ENCODE results near the gene KRT71. TPM values are rescaled to one million over a fixed set of nuclear protein-coding genes. Genes with fewer than 3 reads are reported as not detected.

Gene KRT71
- total RNA-seq, 2 donors from 2014 or later, result not detected

DNA sequence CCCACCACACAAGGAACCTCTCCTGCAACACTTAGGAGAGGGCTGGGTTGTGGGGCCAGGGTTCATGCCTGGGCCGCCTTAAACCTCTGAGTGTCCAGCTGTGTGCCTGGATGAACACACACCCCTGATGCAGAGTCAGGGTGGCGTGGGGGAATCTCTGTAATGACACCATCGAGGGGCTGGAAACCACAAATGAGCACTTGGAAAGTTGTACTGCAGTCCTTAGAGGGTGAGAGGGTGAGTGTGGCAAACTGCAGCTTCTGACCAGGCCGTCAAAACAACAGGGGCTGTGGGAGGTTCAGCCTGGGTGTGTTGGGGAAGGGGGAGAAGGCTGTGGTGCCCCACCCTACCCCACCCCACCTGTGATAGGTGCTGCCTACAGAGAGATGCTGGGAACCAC is 20.3 kb downstream of the KRT71 start:
- Mint-ChIP-seq H3K27ac (no peak overlapping the region), H3K27me3 (ENCODE audit: insufficient read depth) (peaks cover 3% of the 10 kb centered on the region), H3K36me3 (ENCODE audit: low read depth) (no peaks in the 10 kb centered on the region), H3K4me1 (no peaks in the 10 kb centered on the region), H3K9me3 (no peaks in the 10 kb centered on the region), H3K4me3 (no peak overlapping the region)
- Histone ChIP-seq H3K9ac (ENCODE audit: extremely low read depth, low read length, poor library complexity, severe bottlenecking) (no peak overlapping the region), H3K9me3 (ENCODE audit: control insufficient read depth, low read length) (no peaks in the 10 kb centered on the region), H3K4me3 (ENCODE audit: low read length) (no peak overlapping the region), H3K36me3 (ENCODE audit: control insufficient read depth, insufficient read depth, low read length) (no peaks in the 10 kb centered on the region), H3K27ac (ENCODE audit: low read depth, low read length) (no peak overlapping the region), H3K4me1 (ENCODE audit: control insufficient read depth, insufficient read depth, low read length) (no peaks in the 10 kb centered on the region), H3K27me3 (ENCODE audit: control insufficient read depth, insufficient read depth, low read length, poor library complexity, severe bottlenecking) (no peaks in the 10 kb centered on the region)
- DNase-seq, result no peak
- TF ChIP-seq, protein P1, sequence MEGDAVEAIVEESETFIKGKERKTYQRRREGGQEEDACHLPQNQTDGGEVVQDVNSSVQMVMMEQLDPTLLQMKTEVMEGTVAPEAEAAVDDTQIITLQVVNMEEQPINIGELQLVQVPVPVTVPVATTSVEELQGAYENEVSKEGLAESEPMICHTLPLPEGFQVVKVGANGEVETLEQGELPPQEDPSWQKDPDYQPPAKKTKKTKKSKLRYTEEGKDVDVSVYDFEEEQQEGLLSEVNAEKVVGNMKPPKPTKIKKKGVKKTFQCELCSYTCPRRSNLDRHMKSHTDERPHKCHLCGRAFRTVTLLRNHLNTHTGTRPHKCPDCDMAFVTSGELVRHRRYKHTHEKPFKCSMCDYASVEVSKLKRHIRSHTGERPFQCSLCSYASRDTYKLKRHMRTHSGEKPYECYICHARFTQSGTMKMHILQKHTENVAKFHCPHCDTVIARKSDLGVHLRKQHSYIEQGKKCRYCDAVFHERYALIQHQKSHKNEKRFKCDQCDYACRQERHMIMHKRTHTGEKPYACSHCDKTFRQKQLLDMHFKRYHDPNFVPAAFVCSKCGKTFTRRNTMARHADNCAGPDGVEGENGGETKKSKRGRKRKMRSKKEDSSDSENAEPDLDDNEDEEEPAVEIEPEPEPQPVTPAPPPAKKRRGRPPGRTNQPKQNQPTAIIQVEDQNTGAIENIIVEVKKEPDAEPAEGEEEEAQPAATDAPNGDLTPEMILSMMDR (conservative IDR thresholded peaks at IDR 0.05), result no peak
- 62 to 64% methylated on average over 3 to 4 of the region's 4 CpGs for WGBS, 2 experiments (ENCODE audit: insufficient coverage in 1 of 2, insufficient read length in 1 of 2)

- TF ChIP-seq, protein P1 (conservative IDR thresholded peaks at IDR 0.05), result no peak
- Histone ChIP-seq H3K4me1 (ENCODE audit: control insufficient read depth, insufficient read depth, low read length) (no peaks in the 10 kb centered on the region), H3K9me3 (ENCODE audit: control insufficient read depth, low read length) (no peaks in the 10 kb centered on the region), H3K27ac (ENCODE audit: low read depth, low read length) (no peak overlapping the region), H3K36me3 (ENCODE audit: control insufficient read depth, insufficient read depth, low read length) (no peaks in the 10 kb centered on the region), H3K4me3 (ENCODE audit: low read length) (no peak overlapping the region), H3K27me3 (ENCODE audit: control insufficient read depth, insufficient read depth, low read length, poor library complexity, severe bottlenecking) (no peaks in the 10 kb centered on the region), H3K9ac (ENCODE audit: extremely low read depth, low read length, poor library complexity, severe bottlenecking) (no peak overlapping the region)
- H3K27ac Mint-ChIP-seq, result no peak overlapping the region
- no peak overlapping the region for H3K4me3 Mint-ChIP-seq
- H3K9me3 Mint-ChIP-seq, result no peaks in the 10 kb centered on the region
- WGBS, 2 experiments (ENCODE audit: insufficient coverage in 1 of 2, insufficient read length in 1 of 2), result 68 to 80% methylated on average over 11 to 17 of the region's 18 CpGs
- H3K27me3 Mint-ChIP-seq (ENCODE audit: insufficient read depth), result peaks cover 2% of the 10 kb centered on the region
- DNase-seq, result no peak
- H3K36me3 Mint-ChIP-seq (ENCODE audit: low read depth), result no peaks in the 10 kb centered on the region
- no peaks in the 10 kb centered on the region for H3K4me1 Mint-ChIP-seq
Observed at GRCh38 chr12:52531566-52532300, 21.2 kb downstream of the KRT71 start.

- H3K9me3 ChIP-seq (ENCODE audit: control insufficient read depth, low read length), result no peaks in the 10 kb centered on the region
- H3K4me1 ChIP-seq (ENCODE audit: control insufficient read depth, insufficient read depth, low read length), result no peaks in the 10 kb centered on the region
- TF ChIP-seq, protein P1 (conservative IDR thresholded peaks at IDR 0.05), result no peak
- H3K27ac ChIP-seq (ENCODE audit: low read depth, low read length), result no peak overlapping the region
- H3K27ac Mint-ChIP-seq, result no peak overlapping the region
- no peak for DNase-seq
- no peak overlapping the region for H3K4me3 Mint-ChIP-seq
- no peaks in the 10 kb centered on the region for H3K4me1 Mint-ChIP-seq
- H3K9ac ChIP-seq (ENCODE audit: extremely low read depth, low read length, poor library complexity, severe bottlenecking), result no peak overlapping the region
- no peaks in the 10 kb centered on the region for H3K27me3 ChIP-seq (ENCODE audit: control insufficient read depth, insufficient read depth, low read length, poor library complexity, severe bottlenecking)
- no peak overlapping the region for H3K4me3 ChIP-seq (ENCODE audit: low read length)
- H3K9me3 Mint-ChIP-seq, result no peaks in the 10 kb centered on the region
- H3K36me3 ChIP-seq (ENCODE audit: control insufficient read depth, insufficient read depth, low read length), result no peaks in the 10 kb centered on the region
- WGBS, 2 experiments (ENCODE audit: insufficient coverage in 1 of 2, insufficient read length in 1 of 2), result 85% methylated on average over 2 of the region's 2 CpGs; no CpG with 5 or more reads in 1 of the 2 experiments
- peaks cover 2% of the 10 kb centered on the region for H3K27me3 Mint-ChIP-seq (ENCODE audit: insufficient read depth)
- no peaks in the 10 kb centered on the region for H3K36me3 Mint-ChIP-seq (ENCODE audit: low read depth)
Observed at GRCh38 chr12:52530905-52531304, 22.0 kb downstream of the KRT71 start.
